Spleen (tissue), 11 donors: Measurements from ENCODE around the gene EPM2A. TPM values are rescaled to one million over a fixed set of nuclear protein-coding genes. Genes with fewer than 3 reads are reported as not detected.

ENCODE experiments used
- DNase-seq: peaks from one replicate; pipeline ENCODE4 v3.0.0-alpha.2; 2020
- H3K27ac ChIP-seq, 8 donors: fragments of 200-600 bp; sonication (generic) in 7 of 8; 1 replicate in 4 of 8; 2 replicates in 4 of 8; pipeline versions ENCODE4 v1.5.0 to v1.8.0; 2016 to 2021; ENCODE audit warnings: inconsistent platforms in 4 of 8, mild to moderate bottlenecking in 4 of 8, moderate library complexity in 1 of 8
- H3K27me3 ChIP-seq, 7 donors: fragments of 200-600 bp; sonication (generic) in 6 of 7; replicated peaks in 1 of 7; 1 replicate in 4 of 7; 2 replicates in 3 of 7; pipeline versions ENCODE4 v1.5.0 to v1.8.0; 2016 to 2021; ENCODE audit warnings: inconsistent platforms in 3 of 7, mild to moderate bottlenecking in 1 of 7
- H3K36me3 ChIP-seq, 6 donors: fragments of 200-600 bp; sonication (generic) in 5 of 6; 1 replicate in 4 of 6; 2 replicates in 2 of 6; pipeline versions ENCODE4 v1.5.0 to v1.8.0; 2016 to 2021; ENCODE audit warnings: inconsistent platforms in 2 of 6
- H3K4me1 ChIP-seq, 6 donors: fragments of 200-600 bp; sonication (generic) in 5 of 6; 1 replicate in 3 of 6; 2 replicates in 3 of 6; pipeline versions ENCODE4 v1.5.0 to v1.8.0; 2016 to 2021; ENCODE audit warnings: inconsistent platforms in 3 of 6
- H3K4me3 ChIP-seq, 8 donors: fragments of 200-600 bp; sonication (generic) in 7 of 8; 1 replicate in 4 of 8; 2 replicates in 4 of 8; pipeline versions ENCODE4 v1.5.0 to v1.8.0; 2016 to 2021; ENCODE audit warnings: inconsistent platforms in 4 of 8, mild to moderate bottlenecking in 4 of 8, moderate library complexity in 2 of 8
- H3K9me3 ChIP-seq, 8 donors: fragments of 200-600 bp; sonication (generic) in 7 of 8; 1 replicate in 4 of 8; 2 replicates in 4 of 8; pipeline versions ENCODE4 v1.5.0 to v1.8.0; 2016 to 2021; ENCODE audit warnings: inconsistent platforms in 4 of 8
- CTCF ChIP-seq, 11 experiments: fragments of 200-600 bp in 7 of 11; fragments of 450-650 bp in 4 of 11; sonication (generic) in 4 of 11; IDR thresholded peaks in 8 of 11; conservative IDR thresholded peaks in 3 of 11; 1 replicate in 7 of 11; 2 replicates in 4 of 11; pipeline versions ENCODE4 v1.4.0 to v1.8.0; 2016 to 2021; ENCODE audit warnings: antibody characterized with exemption in 11 of 11, inconsistent platforms in 4 of 11, mild to moderate bottlenecking in 1 of 11
- POLR2A ChIP-seq, 3 donors: fragments of 450-650 bp; IDR thresholded peaks; one replicate each; pipeline ENCODE4 v1.5.1; 2017; ENCODE audit warnings: antibody characterized with exemption in 3 of 3, mild to moderate bottlenecking in 1 of 3
- POLR2AphosphoS5 ChIP-seq, 3 donors: sonication (generic); formaldehyde crosslinking; IDR thresholded peaks; one replicate each; pipeline ENCODE4 v1.5.1; 2017; ENCODE audit warnings: antibody characterized with exemption in 3 of 3
- WGBS, 5 donors: extraction: QIAGEN DNeasy Blood & Tissue Kit in 3 of 5; methylation state at CpG; one replicate each; pipeline versions ENCODE4 v1.1.5 to v1.1.7; 2013 to 2018; 5-methylcytosine and 5-hydroxymethylcytosine counted together
- intact Hi-C: fragments of 100-400 bp; cut with DNase I; formaldehyde crosslinking; loops from one replicate; pipeline ENCODE4 v1.15.0; 2023; ENCODE audit warnings: low total_unique reads
- polyA plus RNA-seq, 3 donors: library from polyadenylated mRNA; stranded (reverse); fragments of 200-250 nt; gene quantifications; one replicate each; pipeline ENCODE4 v1.2.1, GENCODE V29; 2013
- total RNA-seq, 7 donors: library from RNA; depleted of rRNA in 3 of 7; stranded (reverse); fragments of >200 nt in 3 of 7; fragmentation: NEBNext Ultra II Directional in 4 of 7; extraction: Animal tissue kit (Norgen Biotek cat#: 25700) in 4 of 7; gene quantifications; one replicate each; pipeline versions ENCODE4 v1.1.0 to v1.2.1, GENCODE V29; 2016 to 2021
- donor health status: healthy with polysubstance abuse.
- donor health status: DM: no; HTN: no; CAD: no; lungs with moderate emphysema.
- donor health status: DM: no; HTN: no; CAD: no.
- donor health status: Bipolar disorder and iron deficiency.
- donor health status: healthy.
- donor health status: DM: no; HTN: no; CAD: no.
- donor health status: DM: yes; HTN: yes; CAD: no.

Gene EPM2A
- total and polyA plus RNA-seq, 10 donors: 4.3 to 15.5 (median 8.9) TPM

- H3K4me3 ChIP-seq: no peak overlapping the region
- no peak for DNase-seq
- peaks cover 0 to 6% (median 0%) of the 10 kb centered on the region in 6 donors for H3K36me3 ChIP-seq
- no peak overlapping the region for H3K27ac ChIP-seq
- 95 to 99% (median 97%) methylated on average over 2 of the region's 2 CpGs for WGBS, 5 donors
- H3K27me3 ChIP-seq: no peaks in the 10 kb centered on the region
- no peak for TF ChIP-seq CTCF (IDR thresholded peaks at IDR 0.05 in 8 of 11, conservative IDR thresholded peaks at IDR 0.05 in 3 of 11)
- TF ChIP-seq POLR2AphosphoS5 (IDR thresholded peaks at IDR 0.05): no peak
- TF ChIP-seq POLR2A (IDR thresholded peaks at IDR 0.05): no peak
- H3K4me1 ChIP-seq: no peaks in the 10 kb centered on the region
- H3K9me3 ChIP-seq: peaks cover 0 to 30% (median 22%) of the 10 kb centered on the region in 8 donors
- intact Hi-C loops: no loop called here
These were observed 13.1 kb downstream of the EPM2A start for GRCh38 chr6:145722190-145722589.

GRCh38 chr6:145721144-145721543 lies 14.2 kb downstream of the EPM2A start:
- Histone ChIP-seq H3K4me3 (no peak overlapping the region), H3K27ac (no peak overlapping the region), H3K36me3 (peaks cover 0 to 6% (median 0%) of the 10 kb centered on the region in 6 donors), H3K9me3 (peaks cover 0 to 27% (median 21%) of the 10 kb centered on the region in 8 donors), H3K4me1 (no peaks in the 10 kb centered on the region), H3K27me3 (no peaks in the 10 kb centered on the region)
- 96 to 100% (median 97%) methylated on average over 3 of the region's 3 CpGs for WGBS, 5 donors
- no peak for DNase-seq
- no peak for TF ChIP-seq POLR2AphosphoS5 (IDR thresholded peaks at IDR 0.05)
- TF ChIP-seq POLR2A (IDR thresholded peaks at IDR 0.05): no peak
- intact Hi-C loops: no loop called here

GRCh38 chr6:145715426-145715825 lies 19.9 kb downstream of the EPM2A start:
- H3K27me3 ChIP-seq: no peaks in the 10 kb centered on the region
- no peaks in the 10 kb centered on the region for H3K4me1 ChIP-seq
- H3K4me3 ChIP-seq: no peak overlapping the region
- no peak overlapping the region for H3K27ac ChIP-seq
- DNase-seq: no peak
- 88 to 94% (median 92%) methylated on average over 4 of the region's 4 CpGs for WGBS, 5 donors
- H3K9me3 ChIP-seq: peaks cover 0 to 25% (median 16%) of the 10 kb centered on the region in 8 donors
- intact Hi-C loops: no loop called here
- H3K36me3 ChIP-seq: peaks cover 0 to 30% (median 0%) of the 10 kb centered on the region in 6 donors
- TF ChIP-seq POLR2AphosphoS5 (IDR thresholded peaks at IDR 0.05) (no peak), CTCF (IDR thresholded peaks at IDR 0.05 in 8 of 11, conservative IDR thresholded peaks at IDR 0.05 in 3 of 11) (no peak), POLR2A (IDR thresholded peaks at IDR 0.05) (no peak)

GRCh38 chr6:145714731-145715130 lies 20.6 kb downstream of the EPM2A start:
- H3K4me3 ChIP-seq: no peak overlapping the region
- TF ChIP-seq POLR2AphosphoS5 (IDR thresholded peaks at IDR 0.05): no peak
- H3K4me1 ChIP-seq: no peaks in the 10 kb centered on the region
- no peak overlapping the region for H3K27ac ChIP-seq
- 85 to 92% (median 87%) methylated on average over 2 of the region's 2 CpGs for WGBS, 5 donors
- H3K9me3 ChIP-seq: peaks cover 0 to 25% (median 16%) of the 10 kb centered on the region in 8 donors
- no peaks in the 10 kb centered on the region for H3K27me3 ChIP-seq
- peaks cover 0 to 27% (median 0%) of the 10 kb centered on the region in 6 donors for H3K36me3 ChIP-seq
- no peak for DNase-seq
- intact Hi-C loops: no loop called here

GRCh38 chr6:145713773-145714172 lies 21.5 kb downstream of the EPM2A start:
- H3K9me3 ChIP-seq: peaks cover 0 to 25% (median 16%) of the 10 kb centered on the region in 8 donors
- H3K27ac ChIP-seq: no peak overlapping the region
- 84 to 91% (median 87%) methylated on average over 2 of the region's 2 CpGs for WGBS, 5 donors
- H3K36me3 ChIP-seq: peaks cover 0 to 28% (median 0%) of the 10 kb centered on the region in 6 donors
- TF ChIP-seq POLR2A (IDR thresholded peaks at IDR 0.05): no peak
- TF ChIP-seq POLR2AphosphoS5 (IDR thresholded peaks at IDR 0.05): no peak
- TF ChIP-seq CTCF (IDR thresholded peaks at IDR 0.05 in 8 of 11, conservative IDR thresholded peaks at IDR 0.05 in 3 of 11): no peak
- H3K4me1 ChIP-seq: no peaks in the 10 kb centered on the region
- no peak for DNase-seq
- no peaks in the 10 kb centered on the region for H3K27me3 ChIP-seq
- H3K4me3 ChIP-seq: no peak overlapping the region
- intact Hi-C loops: no loop called here
